Measurements from ENCODE around the gene GUCA1A. TPM values are rescaled to one million over a fixed set of nuclear protein-coding genes. Genes with fewer than 3 reads are reported as not detected.

Gene GUCA1A
- total RNA-seq, 3 donors from 2014 or later (not counting 1 experiment from before 2014, with no cell fraction given): not detected

GRCh38 chr6:42138190-42138589, 35.0 kb upstream of the GUCA1A start:
- peaks cover 16% of the 10 kb centered on the region for H3K4me1 ChIP-seq (ENCODE audit: control insufficient read depth, insufficient read depth, low read length)
- H3K27ac ChIP-seq (ENCODE audit: low read length): no peak overlapping the region
- H3K4me1 Mint-ChIP-seq: peaks cover 0 to 5% of the 10 kb centered on the region in 2 donors
- no peaks in the 10 kb centered on the region for H3K9me3 ChIP-seq (ENCODE audit: control insufficient read depth, insufficient read depth, low read length)
- no peaks in the 10 kb centered on the region for H3K36me3 ChIP-seq (ENCODE audit: control insufficient read depth, insufficient read depth, low read length)
- peaks cover 15 to 26% of the 10 kb centered on the region in 2 donors for H3K27me3 Mint-ChIP-seq (ENCODE audit: low read depth in 2 of 2)
- DNase-seq (no peak), ATAC-seq (no peak)
- intact Hi-C loops (cut with micrococcal nuclease): no loop called here
- H3K27me3 ChIP-seq (ENCODE audit: control insufficient read depth, insufficient read depth, low read length): peaks cover 15% of the 10 kb centered on the region
- no peak overlapping the region for H3K27ac Mint-ChIP-seq
- H3K4me3 ChIP-seq (ENCODE audit: low read length): no peak overlapping the region
- TF ChIP-seq CTCF (IDR thresholded peaks at IDR 0.05): no peak
- no peaks in the 10 kb centered on the region for H3K36me3 Mint-ChIP-seq
- H3K4me3 Mint-ChIP-seq: no peak overlapping the region
- no peaks in the 10 kb centered on the region for H3K9me3 Mint-ChIP-seq
- WGBS (ENCODE audit: insufficient coverage): 94% methylated on average over 6 of the region's 6 CpGs

- H3K9me3 Mint-ChIP-seq: no peaks in the 10 kb centered on the region
- no peak for TF ChIP-seq CTCF (IDR thresholded peaks at IDR 0.05)
- Histone ChIP-seq H3K27me3 (ENCODE audit: control insufficient read depth, insufficient read depth, low read length) (peaks cover 19% of the 10 kb centered on the region), H3K4me1 (ENCODE audit: control insufficient read depth, insufficient read depth, low read length) (peaks cover 16% of the 10 kb centered on the region), H3K4me3 (ENCODE audit: low read length) (no peak overlapping the region), H3K9me3 (ENCODE audit: control insufficient read depth, insufficient read depth, low read length) (no peaks in the 10 kb centered on the region), H3K27ac (ENCODE audit: low read length) (no peak overlapping the region), H3K36me3 (ENCODE audit: control insufficient read depth, insufficient read depth, low read length) (no peaks in the 10 kb centered on the region)
- H3K27me3 Mint-ChIP-seq (ENCODE audit: low read depth in 2 of 2): peaks cover 22 to 31% of the 10 kb centered on the region in 2 donors
- intact Hi-C loops (cut with micrococcal nuclease): no loop called here
- no peak overlapping the region for H3K27ac Mint-ChIP-seq
- WGBS (ENCODE audit: insufficient coverage): 81% methylated on average over 7 of the region's 9 CpGs
- no peaks in the 10 kb centered on the region for H3K36me3 Mint-ChIP-seq
- no peak overlapping the region for H3K4me3 Mint-ChIP-seq
- peaks cover 0 to 5% of the 10 kb centered on the region in 2 donors for H3K4me1 Mint-ChIP-seq
- no peak for ATAC-seq
- DNase-seq: no peak
Measured at GRCh38 chr6:42138630-42139619, 34.2 kb upstream of the GUCA1A start.

- peak in 1 of 3 donors; percentile 40 for ATAC-seq
Measured at GRCh38 chr6:42140032-42140431, 33.1 kb upstream of the GUCA1A start.

More at GRCh38 chr6:42140032-42140431, 33.1 kb upstream of the GUCA1A start:
- Histone ChIP-seq H3K27ac (ENCODE audit: low read length) (no peak overlapping the region), H3K4me3 (ENCODE audit: low read length) (no peak overlapping the region), H3K4me1 (ENCODE audit: control insufficient read depth, insufficient read depth, low read length) (peaks cover 16% of the 10 kb centered on the region), H3K27me3 (ENCODE audit: control insufficient read depth, insufficient read depth, low read length) (peaks cover 19% of the 10 kb centered on the region), H3K9me3 (ENCODE audit: control insufficient read depth, insufficient read depth, low read length) (no peaks in the 10 kb centered on the region), H3K36me3 (ENCODE audit: control insufficient read depth, insufficient read depth, low read length) (no peaks in the 10 kb centered on the region)
- no peak for TF ChIP-seq CTCF (IDR thresholded peaks at IDR 0.05)
- DNase-seq: no peak
- Mint-ChIP-seq H3K36me3 (no peaks in the 10 kb centered on the region), H3K4me3 (no peak overlapping the region), H3K27ac (no peak overlapping the region), H3K4me1 (peaks cover 0 to 5% of the 10 kb centered on the region in 2 donors), H3K9me3 (no peaks in the 10 kb centered on the region), H3K27me3 (ENCODE audit: low read depth in 2 of 2) (peaks cover 23 to 34% of the 10 kb centered on the region in 2 donors)
- WGBS (ENCODE audit: insufficient coverage): 51% methylated on average over 5 of the region's 5 CpGs
- intact Hi-C loops (cut with micrococcal nuclease): no loop called here

Data from natural killer cell (primary cell).